Body of pancreas (tissue), 4 donors: ENCODE measurements around the gene MRPL40. TPM values are rescaled to one million over a fixed set of nuclear protein-coding genes. Genes with fewer than 3 reads are reported as not detected.

Experiments used
- ATAC-seq: fragments of 150-250 bp; one replicate; pipeline ENCODE4 v1.9.1; 2016
- DNase-seq, 4 donors: peaks; one replicate each; pipeline ENCODE4 v3.0.0-alpha.2; 2019
- H3K27ac ChIP-seq, 4 donors: fragments of 200-600 bp; sonication (generic); 1 replicate in 3 of 4; 2 replicates in 1 of 4; pipeline versions ENCODE4 v1.5.1 to v1.6.1; 2016 to 2019; ENCODE audit warnings: mild to moderate bottlenecking in 1 of 4, mixed read lengths in 1 of 4, moderate library complexity in 1 of 4
- H3K27me3 ChIP-seq, 2 donors: fragments of 200-600 bp; sonication (generic); one replicate each; pipeline ENCODE4 v1.6.0; 2016; ENCODE audit warnings: mild to moderate bottlenecking in 1 of 2
- H3K36me3 ChIP-seq, 2 donors: fragments of 200-600 bp; sonication (generic); replicated peaks in 1 of 2; 2 replicates each; pipeline ENCODE4 v1.5.1; 2016; ENCODE audit warnings: low read depth in 2 of 2; ENCODE audit not compliant: insufficient read depth in 1 of 2
- H3K4me1 ChIP-seq: fragments of 200-600 bp; sonication (generic); one replicate; pipeline ENCODE4 v1.6.0; 2016
- H3K4me3 ChIP-seq, 2 donors: fragments of 200-600 bp; sonication (generic); 1 replicate in 1 of 2; 2 replicates in 1 of 2; pipeline ENCODE4 v1.5.1; 2016 to 2019
- H3K9me3 ChIP-seq, 3 donors: fragments of 200-600 bp; sonication (generic); 1 replicate in 2 of 3; 2 replicates in 1 of 3; pipeline ENCODE4 v1.5.1; 2016
- CTCF ChIP-seq, 7 experiments: fragments of 450-650 bp in 4 of 7; fragments of 200-600 bp in 3 of 7; sonication (generic) in 3 of 7; IDR thresholded peaks; one replicate each; pipeline ENCODE4 v1.5.1; 2016 to 2019; ENCODE audit warnings: antibody characterized with exemption in 7 of 7
- POLR2A ChIP-seq, 3 donors: fragments of 450-650 bp; IDR thresholded peaks; one replicate each; pipeline ENCODE4 v1.6.1; 2016; ENCODE audit warnings: antibody characterized with exemption in 3 of 3, mild to moderate bottlenecking in 2 of 3
- WGBS, 2 donors: methylation state at CpG; one replicate each; pipeline ENCODE4 v1.1.5; 2017; 5-methylcytosine and 5-hydroxymethylcytosine counted together
- intact Hi-C: fragments of 100-400 bp; cut with DNase I; formaldehyde crosslinking; loops from one replicate; pipeline ENCODE4 v1.15.1; 2023
- total RNA-seq, 2 donors: library from RNA; depleted of rRNA; stranded (reverse); fragments of >200 nt; gene quantifications; one replicate each; pipeline ENCODE4 v1.1.0, GENCODE V29; 2016

The MRPL40 gene
- total RNA-seq, 2 donors from 2014 or later: 4.0 to 13.5 TPM

DNA sequence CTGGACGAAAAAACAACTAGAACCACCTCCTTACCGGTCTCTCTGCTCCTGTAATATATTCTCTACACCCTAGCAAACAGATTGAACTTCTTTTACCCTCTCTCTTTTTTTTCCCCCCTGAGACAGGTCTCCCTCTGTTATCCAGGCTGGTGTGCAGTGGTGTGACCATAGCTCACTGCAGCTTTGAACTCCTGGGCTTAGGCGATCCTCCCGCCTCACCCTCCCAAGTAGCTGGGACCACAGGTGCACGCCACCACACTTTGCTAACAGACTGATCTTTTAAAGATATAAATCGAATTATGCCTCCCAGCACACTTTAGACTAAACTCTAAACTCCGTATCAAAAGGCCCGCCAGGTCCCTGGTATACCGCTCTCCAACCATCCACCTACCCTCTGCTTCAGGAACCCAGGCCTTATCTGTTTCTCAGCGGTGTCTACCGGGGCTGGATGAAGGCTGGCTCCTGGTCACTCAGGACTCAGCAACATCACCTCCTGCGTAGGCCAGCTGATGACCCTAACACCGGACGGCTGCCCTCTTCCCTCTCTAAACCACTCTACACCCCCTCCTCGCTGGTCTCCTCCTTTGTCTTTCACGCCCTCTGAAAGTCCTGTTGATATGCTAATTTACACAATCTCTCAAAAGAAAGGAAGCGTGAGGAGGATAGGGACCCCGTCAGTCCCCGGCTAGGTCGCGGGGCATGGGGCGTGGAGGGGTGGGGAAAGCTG lies 14.4 kb downstream of the MRPL40 start:
- Histone ChIP-seq H3K4me1 (peaks cover 41% of the 10 kb centered on the region), H3K27me3 (no peaks in the 10 kb centered on the region), H3K27ac (peak overlapping the region; percentile 95 to 99 (median 97)), H3K4me3 (peak overlapping the region; percentile 61 to 72), H3K9me3 (no peaks in the 10 kb centered on the region), H3K36me3 (no peaks in the 10 kb centered on the region)
- peak in 1 of 4 donors; percentile 15 for DNase-seq
- ATAC-seq: peak; percentile 5
- intact Hi-C loops: no loop called here
- WGBS, 2 donors: 18 to 19% methylated on average over 21 to 22 of the region's 22 CpGs
- TF ChIP-seq CTCF (IDR thresholded peaks at IDR 0.05) (no peak), POLR2A (IDR thresholded peaks at IDR 0.05) (no peak)

DNA sequence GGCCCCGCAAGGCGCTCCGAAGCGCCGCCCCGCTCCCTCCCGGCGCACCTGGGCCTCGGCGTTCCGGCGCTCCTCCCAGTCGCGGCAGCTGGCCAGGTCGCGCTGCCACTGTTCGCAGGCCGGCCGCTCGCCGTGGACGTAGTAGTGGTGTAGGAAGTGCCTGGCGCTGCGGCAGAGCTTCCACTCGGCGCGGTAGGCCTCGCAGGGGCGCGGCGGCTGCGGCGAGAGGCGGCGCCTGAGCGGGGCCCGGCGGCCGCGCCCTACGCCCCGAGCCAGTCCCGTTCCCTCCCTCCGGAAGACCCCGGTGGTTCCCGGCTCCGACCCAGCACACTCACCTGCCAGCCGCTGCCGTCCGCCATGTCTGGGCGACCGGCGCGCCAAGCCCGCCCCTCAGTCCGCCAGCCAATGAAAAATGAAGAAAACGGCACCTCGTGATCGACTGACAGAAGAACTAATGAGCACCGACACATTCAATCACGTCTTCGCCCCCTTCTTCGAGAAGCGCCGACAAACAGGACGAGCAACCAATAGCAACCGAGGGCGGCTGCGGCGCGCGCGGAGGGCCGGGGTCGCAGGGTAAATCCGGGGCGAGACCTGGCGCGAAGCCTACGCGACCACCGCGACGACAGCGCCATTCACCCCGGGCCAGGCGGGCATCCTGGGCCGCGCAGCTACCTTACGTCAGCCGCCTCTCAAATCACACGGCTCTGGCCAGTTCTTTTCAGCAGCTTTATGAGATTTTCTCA lies 15.2 kb downstream of the MRPL40 start, which contains the start of gene C22orf39:
TSS of gene C22orf39 (minus strand) at position 382 of the 746 bp plus-strand sequence. CDS start at position 359, 23 bp downstream.
- intact Hi-C loops: no loop called here
- H3K27ac ChIP-seq: peak within 1 kb of the TSS; percentile 95 to 99 (median 97)
- ATAC-seq (peak; percentile 94), DNase-seq (peak; percentile 91 to 95 (median 92))
- H3K4me1 ChIP-seq: peaks cover 41% of the 10 kb centered on the region
- no peaks in the 10 kb centered on the region for H3K36me3 ChIP-seq
- peak within 1 kb of the TSS; percentile 61 to 72 for H3K4me3 ChIP-seq
- H3K27me3 ChIP-seq: no peaks in the 10 kb centered on the region
- H3K9me3 ChIP-seq: no peaks in the 10 kb centered on the region
- peak in 1 of 7 experiments; percentile 19 for TF ChIP-seq CTCF (IDR thresholded peaks at IDR 0.05)
- TF ChIP-seq POLR2A (IDR thresholded peaks at IDR 0.05): peak; percentile 84 to 97 (median 85)
- WGBS, 2 donors: 0% methylated on average over 6 to 92 of the region's 92 CpGs

DNA sequence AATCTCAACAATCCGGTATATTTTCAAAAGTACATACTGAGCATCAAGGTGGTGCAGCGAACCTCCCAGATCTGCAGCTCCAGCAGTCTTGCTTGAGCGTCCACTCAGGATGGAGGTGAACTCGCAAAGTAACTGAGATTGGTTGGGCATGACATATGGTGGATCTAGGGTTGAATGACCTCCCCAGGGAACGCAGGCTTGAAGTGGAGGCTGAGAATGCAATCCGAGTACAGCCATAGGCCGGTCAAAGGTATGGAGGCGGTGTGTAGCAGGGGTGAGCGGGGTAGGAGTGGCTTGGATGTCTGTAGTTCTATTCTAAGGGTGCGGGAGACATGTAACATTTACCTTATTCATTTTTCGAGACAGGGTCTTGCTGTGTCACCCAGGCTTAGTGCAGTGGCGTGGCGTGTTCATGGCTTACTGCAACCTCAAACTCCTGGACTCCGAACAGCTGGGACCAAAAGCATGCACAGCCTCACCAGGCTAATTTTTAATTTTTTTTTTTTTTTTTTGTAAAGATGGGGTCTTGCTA lies 15.8 kb downstream of the MRPL40 start:
- H3K9me3 ChIP-seq: no peaks in the 10 kb centered on the region
- no peak for TF ChIP-seq POLR2A (IDR thresholded peaks at IDR 0.05)
- no peak for TF ChIP-seq CTCF (IDR thresholded peaks at IDR 0.05)
- intact Hi-C loops: no loop called here
- H3K27me3 ChIP-seq: no peaks in the 10 kb centered on the region
- 9% methylated on average over 14 of the region's 14 CpGs for WGBS, 2 donors
- peaks cover 41% of the 10 kb centered on the region for H3K4me1 ChIP-seq
- H3K36me3 ChIP-seq: no peaks in the 10 kb centered on the region
- DNase-seq (peak; percentile 49 to 58 (median 54)), ATAC-seq (peak; percentile 38)
- H3K27ac ChIP-seq: peak overlapping the region; percentile 95 to 99 (median 97)
- H3K4me3 ChIP-seq: peak overlapping the region; percentile 61 to 72

DNA sequence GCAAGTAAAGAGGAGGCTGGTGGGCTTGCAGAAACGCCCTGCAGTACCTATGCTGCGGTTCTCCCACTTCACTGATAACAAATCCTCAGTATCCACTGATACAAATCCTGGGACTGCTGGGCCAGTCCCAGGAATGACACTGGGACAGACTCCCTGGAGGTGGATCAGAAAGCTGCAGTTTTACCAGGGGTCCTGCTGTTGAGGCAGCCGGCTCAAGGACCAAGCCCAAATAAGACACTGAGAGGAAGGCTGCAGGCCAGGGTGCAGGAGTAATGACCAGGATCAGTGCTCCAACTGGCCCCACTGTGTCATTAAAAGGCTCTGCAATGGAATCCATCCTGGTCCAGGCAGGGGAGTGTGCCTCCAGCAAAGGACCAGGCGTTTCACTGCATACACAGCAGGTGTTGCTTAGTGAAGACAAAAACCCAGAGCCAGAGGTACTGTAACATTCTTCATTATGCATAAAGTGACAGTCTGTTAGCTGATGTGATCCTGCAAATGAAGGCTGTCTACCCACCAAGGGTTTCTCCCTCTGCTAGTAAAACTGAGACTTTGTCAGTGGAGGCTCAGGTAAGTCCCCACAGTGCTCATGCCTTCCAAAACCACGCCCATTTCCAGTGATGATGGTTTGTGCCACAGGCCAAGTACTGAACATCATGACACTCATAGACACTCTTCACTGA lies 16.5 kb downstream of the MRPL40 start:
- 43 to 53% methylated on average over 5 of the region's 5 CpGs for WGBS, 2 donors
- no peaks in the 10 kb centered on the region for H3K27me3 ChIP-seq
- no peak for TF ChIP-seq CTCF (IDR thresholded peaks at IDR 0.05)
- no peak overlapping the region for H3K4me3 ChIP-seq
- ATAC-seq (no peak), DNase-seq (no peak)
- peaks cover 41% of the 10 kb centered on the region for H3K4me1 ChIP-seq
- peak overlapping the region in 3 of 4 donors; percentile 97 to 99 (median 97) for H3K27ac ChIP-seq
- H3K9me3 ChIP-seq: no peaks in the 10 kb centered on the region
- intact Hi-C loops: no loop called here
- peaks cover 0 to 4% of the 10 kb centered on the region in 2 donors for H3K36me3 ChIP-seq
